Right lung (tissue), 10 donors: ENCODE measurements around the gene THNSL1. TPM values are rescaled to one million over a fixed set of nuclear protein-coding genes. Genes with fewer than 3 reads are reported as not detected.
"Not testable (repeated sequence)": the region's sequence is repeated elsewhere in the genome, so short reads cannot be mapped to it uniquely, and the experiment has no call there.

Experiments used
- DNase-seq, 2 donors: peaks; one replicate each; pipeline ENCODE4 v3.0.0-alpha.2; 2013
- long read RNA-seq, 8 donors: transcript quantifications; one replicate each; lab custom pipeline, GENCODE V29; 2026
- polyA plus RNA-seq, 5 donors: library from polyadenylated mRNA; unstranded; fragments of 120-200 nt; gene quantifications; one replicate each; pipeline versions ENCODE4 v1.2.1 to v1.2.3, GENCODE V29; 2013; ENCODE audit warnings: inconsistent platforms in 1 of 5, low replicate concordance in 1 of 5; ENCODE audit not compliant: insufficient read length in 5 of 5, insufficient read depth in 1 of 5

The THNSL1 gene, protein sequence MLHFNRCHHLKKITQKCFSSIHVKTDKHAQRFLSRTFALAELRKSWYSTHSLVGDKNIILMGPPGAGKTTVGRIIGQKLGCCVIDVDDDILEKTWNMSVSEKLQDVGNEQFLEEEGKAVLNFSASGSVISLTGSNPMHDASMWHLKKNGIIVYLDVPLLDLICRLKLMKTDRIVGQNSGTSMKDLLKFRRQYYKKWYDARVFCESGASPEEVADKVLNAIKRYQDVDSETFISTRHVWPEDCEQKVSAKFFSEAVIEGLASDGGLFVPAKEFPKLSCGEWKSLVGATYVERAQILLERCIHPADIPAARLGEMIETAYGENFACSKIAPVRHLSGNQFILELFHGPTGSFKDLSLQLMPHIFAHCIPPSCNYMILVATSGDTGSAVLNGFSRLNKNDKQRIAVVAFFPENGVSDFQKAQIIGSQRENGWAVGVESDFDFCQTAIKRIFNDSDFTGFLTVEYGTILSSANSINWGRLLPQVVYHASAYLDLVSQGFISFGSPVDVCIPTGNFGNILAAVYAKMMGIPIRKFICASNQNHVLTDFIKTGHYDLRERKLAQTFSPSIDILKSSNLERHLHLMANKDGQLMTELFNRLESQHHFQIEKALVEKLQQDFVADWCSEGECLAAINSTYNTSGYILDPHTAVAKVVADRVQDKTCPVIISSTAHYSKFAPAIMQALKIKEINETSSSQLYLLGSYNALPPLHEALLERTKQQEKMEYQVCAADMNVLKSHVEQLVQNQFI
- polyA plus RNA-seq = 10 to 100 TPM; 10.2 to 13.8 (median 12.4) TPM
- long read RNA-seq, donor 1, transcript THNSL1-201 (3 exons, 3,691 nt) = major isoform, 5 of 8 reads
- long read RNA-seq, donor 1, partial matches to known transcripts = 0 of 8 reads
- long read RNA-seq, donor 1, other reads (novel, unspliced or antisense) = 0 of 8 reads
- long read RNA-seq, donor 2, partial matches to known transcripts = 0 of 4 reads
- long read RNA-seq, donor 2, other reads (novel, unspliced or antisense) = 0 of 4 reads
- long read RNA-seq, donor 3, partial matches to known transcripts = 0 of 6 reads
- long read RNA-seq, donor 3, other reads (novel, unspliced or antisense) = 0 of 6 reads
- long read RNA-seq, donor 4, partial matches to known transcripts = 0 of 3 reads
- long read RNA-seq, donor 4, other reads (novel, unspliced or antisense) = 0 of 3 reads
- long read RNA-seq, donor 5, partial matches to known transcripts = 0 of 5 reads
- long read RNA-seq, donor 5, other reads (novel, unspliced or antisense) = 0 of 5 reads
- long read RNA-seq, donor 6, partial matches to known transcripts = 0 of 2 reads
- long read RNA-seq, donor 6, other reads (novel, unspliced or antisense) = 0 of 2 reads
- long read RNA-seq, donor 7, transcript THNSL1-201 (3 exons, 3,691 nt) = major isoform, 7 of 9 reads
- long read RNA-seq, donor 7, partial matches to known transcripts = 0 of 9 reads
- long read RNA-seq, donor 7, other reads (novel, unspliced or antisense) = 0 of 9 reads
- long read RNA-seq, donor 8 = 0 reads

- peak; percentile 97 to 98 for DNase-seq
Measured at GRCh38 chr10:25016376-25017153, at the start of gene THNSL1. TSS of gene THNSL1 (plus strand) at chr10:25016612. CDS start at chr10:25023224, 6,612 bp downstream.

- no peak for DNase-seq
Measured at GRCh38 chr10:24966962-24967481, 49.4 kb upstream of the THNSL1 start.

- no peak for DNase-seq
Measured at GRCh38 chr10:24968349-24968748, 48.1 kb upstream of the THNSL1 start.

GRCh38 chr10:24968951-24969350, 47.5 kb upstream of the THNSL1 start:
- not testable (repeated sequence) for DNase-seq

- DNase-seq = no peak
Measured at GRCh38 chr10:24969841-24970281, 46.6 kb upstream of the THNSL1 start.

GRCh38 chr10:24971374-24971773, 45.0 kb upstream of the THNSL1 start:
- no peak for DNase-seq

DNA sequence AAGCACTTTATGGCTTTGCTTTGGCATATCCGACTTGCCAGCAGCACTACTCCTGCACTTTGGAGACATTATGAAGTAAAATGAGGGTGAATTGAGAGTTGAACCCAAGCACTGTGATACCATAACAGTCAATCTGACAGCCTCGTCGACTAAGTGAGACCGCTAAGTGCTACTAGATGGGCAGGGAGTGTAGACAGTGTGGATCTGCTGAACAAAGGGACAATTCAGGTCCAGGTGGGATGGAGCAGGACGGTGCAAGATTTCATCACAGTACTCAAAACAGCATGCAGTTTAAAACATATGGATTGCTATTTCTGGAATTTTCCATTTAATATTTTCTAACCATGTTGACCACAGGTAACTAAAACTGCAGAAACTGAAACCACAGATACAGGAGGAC, 43.2 kb upstream of the THNSL1 start:
- DNase-seq = no peak

DNA sequence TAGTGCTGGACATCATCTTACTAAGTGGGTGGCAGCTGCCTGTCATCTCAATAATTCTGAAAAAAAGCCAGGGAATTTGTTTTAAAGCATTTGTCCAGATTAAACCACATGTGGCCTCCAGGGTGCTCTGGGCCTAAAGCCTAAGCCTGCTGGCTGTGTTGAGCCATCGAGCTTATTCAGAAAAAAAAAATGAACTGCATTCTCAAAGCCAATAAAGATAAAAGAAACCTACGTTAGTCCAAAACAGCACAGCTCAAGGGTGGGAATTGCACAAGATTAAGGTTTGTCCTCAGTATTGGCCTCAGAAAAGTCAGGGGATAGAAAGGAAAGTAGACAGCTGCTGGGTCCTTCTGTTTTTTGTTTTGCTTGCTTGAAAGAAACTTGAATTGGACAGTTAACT, 41.4 kb upstream of the THNSL1 start:
- peak; percentile 60 to 65 for DNase-seq

- DNase-seq = no peak
Measured at GRCh38 chr10:24979685-24980084, 36.7 kb upstream of the THNSL1 start.

- DNase-seq = no peak
Measured at GRCh38 chr10:24981161-24981710, 35.2 kb upstream of the THNSL1 start.

- DNase-seq = no peak
Measured at GRCh38 chr10:24982319-24983112, 33.9 kb upstream of the THNSL1 start.

DNA sequence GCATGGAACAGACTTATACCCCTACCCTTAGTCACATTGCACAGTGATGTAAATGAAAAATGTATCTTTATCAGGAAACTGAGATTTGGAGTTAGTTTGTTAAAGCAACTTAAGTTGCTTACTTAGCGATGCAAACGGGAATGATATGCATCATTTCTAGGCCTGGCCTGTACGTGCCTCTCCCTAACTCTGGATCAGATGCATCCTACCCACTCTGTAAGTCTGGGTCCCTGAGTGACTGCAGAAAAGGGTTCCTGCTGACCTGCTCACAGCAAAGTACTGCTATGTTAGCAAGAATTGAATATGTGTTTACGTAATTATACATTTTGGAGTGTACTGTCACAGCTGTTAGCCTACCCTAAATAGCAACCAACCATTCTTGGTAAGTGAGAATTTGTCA, 33.3 kb upstream of the THNSL1 start:
- DNase-seq = no peak

DNA sequence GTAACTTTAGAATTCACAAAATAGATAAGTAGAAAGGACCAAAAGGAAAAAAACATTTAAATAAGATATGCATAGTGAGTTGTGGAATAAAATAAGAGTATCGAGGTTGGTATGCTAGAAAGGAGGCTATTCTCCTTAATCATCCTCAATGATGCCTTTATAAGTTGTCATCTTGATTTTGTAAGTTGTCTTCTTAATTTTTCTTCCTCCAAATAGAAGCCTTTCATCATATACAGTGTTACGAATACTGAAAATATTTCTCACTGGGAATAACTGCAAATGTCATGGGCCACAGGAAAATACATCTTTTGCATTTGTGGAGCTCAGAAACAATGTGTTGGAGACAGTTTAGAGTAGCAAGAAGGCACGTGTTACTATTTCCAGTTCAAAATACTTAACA, 32.5 kb upstream of the THNSL1 start:
- no peak for DNase-seq

DNA sequence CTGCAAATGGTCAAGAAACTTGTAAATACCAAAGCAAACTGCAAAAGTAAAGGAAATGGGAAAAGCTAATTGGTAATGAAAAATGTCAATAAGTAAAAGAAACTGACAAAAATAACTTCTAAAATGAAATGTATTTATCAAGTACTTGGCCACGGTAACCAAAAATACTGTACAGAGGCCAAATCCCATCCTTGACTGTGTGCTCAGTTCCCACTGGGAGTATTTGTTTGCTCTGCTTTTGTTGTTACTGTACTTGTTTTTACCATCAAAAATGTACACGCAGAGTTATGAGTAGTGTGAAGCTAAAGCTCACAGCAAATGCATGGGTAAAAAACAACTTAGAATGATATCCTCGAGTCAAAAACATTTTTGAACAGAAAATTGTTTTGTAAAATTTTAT, 31.5 kb upstream of the THNSL1 start:
- DNase-seq = no peak

GRCh38 chr10:24988831-24989640, 27.4 kb upstream of the THNSL1 start:
- DNase-seq = no peak

- no peak for DNase-seq
Measured at GRCh38 chr10:24989867-24990266, 26.5 kb upstream of the THNSL1 start.

GRCh38 chr10:24991298-24991697, 25.1 kb upstream of the THNSL1 start:
- DNase-seq = no peak

GRCh38 chr10:24992512-24993133, 23.8 kb upstream of the THNSL1 start:
- no peak for DNase-seq
